Measurements from ENCODE around the gene FBXO24. TPM values are rescaled to one million over a fixed set of nuclear protein-coding genes. Genes with fewer than 3 reads are reported as not detected.
A peak's percentile ranks its signal among the peaks of the same experiment; 100 is the strongest.

Gene FBXO24
- total RNA-seq, 6 experiments from 2014 or later: 0.25 to 1.0 (median 0.45) TPM

GRCh38 chr7:100575746-100576383 lies 10.3 kb upstream of the FBXO24 start:
- 87% methylated on average over 6 of the region's 17 CpGs for WGBS (ENCODE audit: insufficient coverage, low coverage, low lambda C conversion rate, missing lambda C conversion rate)
- intact Hi-C loops (cut with DNase I): no loop called here
- no peak for TF ChIP-seq POLR2A (IDR thresholded peaks at IDR 0.05)
- TF ChIP-seq, protein P1, sequence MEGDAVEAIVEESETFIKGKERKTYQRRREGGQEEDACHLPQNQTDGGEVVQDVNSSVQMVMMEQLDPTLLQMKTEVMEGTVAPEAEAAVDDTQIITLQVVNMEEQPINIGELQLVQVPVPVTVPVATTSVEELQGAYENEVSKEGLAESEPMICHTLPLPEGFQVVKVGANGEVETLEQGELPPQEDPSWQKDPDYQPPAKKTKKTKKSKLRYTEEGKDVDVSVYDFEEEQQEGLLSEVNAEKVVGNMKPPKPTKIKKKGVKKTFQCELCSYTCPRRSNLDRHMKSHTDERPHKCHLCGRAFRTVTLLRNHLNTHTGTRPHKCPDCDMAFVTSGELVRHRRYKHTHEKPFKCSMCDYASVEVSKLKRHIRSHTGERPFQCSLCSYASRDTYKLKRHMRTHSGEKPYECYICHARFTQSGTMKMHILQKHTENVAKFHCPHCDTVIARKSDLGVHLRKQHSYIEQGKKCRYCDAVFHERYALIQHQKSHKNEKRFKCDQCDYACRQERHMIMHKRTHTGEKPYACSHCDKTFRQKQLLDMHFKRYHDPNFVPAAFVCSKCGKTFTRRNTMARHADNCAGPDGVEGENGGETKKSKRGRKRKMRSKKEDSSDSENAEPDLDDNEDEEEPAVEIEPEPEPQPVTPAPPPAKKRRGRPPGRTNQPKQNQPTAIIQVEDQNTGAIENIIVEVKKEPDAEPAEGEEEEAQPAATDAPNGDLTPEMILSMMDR (IDR thresholded peaks at IDR 0.05): no peak
- Histone ChIP-seq H3K4me1 (peaks cover 0 to 11% (median 3%) of the 10 kb centered on the region in 4 donors), H3K4me3 (no peak overlapping the region), H3K36me3 (peaks cover 0 to 51% (median 8%) of the 10 kb centered on the region in 4 donors), H3K27ac (peak overlapping the region in 2 of 3 donors; percentile 37 to 72), H3K9me3 (no peaks in the 10 kb centered on the region), H3K27me3 (no peaks in the 10 kb centered on the region)
- peak in 1 of 3 donors; percentile 62 for DNase-seq
- ATAC-seq: peak in 2 of 4 donors; percentile 0 to 3

DNA sequence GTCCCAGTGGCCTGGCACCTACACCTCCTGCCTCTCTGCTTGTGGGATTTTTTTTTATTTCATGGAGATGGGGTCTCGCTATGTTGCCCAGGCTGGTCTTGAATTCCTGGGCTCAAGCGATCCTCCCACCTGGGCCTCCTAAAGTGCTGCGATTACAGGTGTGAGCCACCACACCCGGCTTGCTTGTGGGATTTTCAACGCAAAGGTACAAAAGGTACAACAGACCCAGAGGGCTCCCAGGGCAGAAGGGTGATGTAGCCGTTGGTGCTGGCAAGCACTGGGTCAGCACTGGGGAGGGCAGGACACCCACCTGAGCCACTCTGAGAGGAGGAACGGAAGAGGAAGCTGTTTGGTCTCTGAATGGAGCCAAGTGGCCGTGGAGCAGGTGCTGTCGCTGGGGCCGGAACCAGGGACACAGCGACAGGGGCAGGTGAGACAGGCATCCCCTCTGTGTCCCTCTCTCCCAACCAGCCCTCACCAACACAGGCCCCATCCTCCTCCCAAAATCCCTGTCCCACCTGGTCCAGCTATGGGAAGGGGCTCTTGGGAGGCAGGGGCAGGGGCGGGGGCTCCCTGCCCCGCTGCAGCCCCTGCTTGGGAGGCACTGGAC lies 9.6 kb upstream of the FBXO24 start:
- 92% methylated on average over 4 of the region's 13 CpGs for WGBS (ENCODE audit: insufficient coverage, low coverage, low lambda C conversion rate, missing lambda C conversion rate)
- ATAC-seq (no peak), DNase-seq (no peak)
- Histone ChIP-seq H3K36me3 (peaks cover 0 to 58% (median 11%) of the 10 kb centered on the region in 4 donors), H3K4me3 (no peak overlapping the region), H3K9me3 (no peaks in the 10 kb centered on the region), H3K4me1 (peaks cover 0 to 5% (median 0%) of the 10 kb centered on the region in 4 donors), H3K27me3 (no peaks in the 10 kb centered on the region), H3K27ac (peak overlapping the region in 2 of 3 donors; percentile 37 to 72)
- intact Hi-C loops (cut with DNase I): no loop called here
- TF ChIP-seq POLR2A (IDR thresholded peaks at IDR 0.05): no peak
- TF ChIP-seq, protein P1 (IDR thresholded peaks at IDR 0.05): no peak

- intact Hi-C loops (cut with DNase I): no loop called here
Observed at GRCh38 chr7:100577103-100577502, 9.0 kb upstream of the FBXO24 start.

DNA sequence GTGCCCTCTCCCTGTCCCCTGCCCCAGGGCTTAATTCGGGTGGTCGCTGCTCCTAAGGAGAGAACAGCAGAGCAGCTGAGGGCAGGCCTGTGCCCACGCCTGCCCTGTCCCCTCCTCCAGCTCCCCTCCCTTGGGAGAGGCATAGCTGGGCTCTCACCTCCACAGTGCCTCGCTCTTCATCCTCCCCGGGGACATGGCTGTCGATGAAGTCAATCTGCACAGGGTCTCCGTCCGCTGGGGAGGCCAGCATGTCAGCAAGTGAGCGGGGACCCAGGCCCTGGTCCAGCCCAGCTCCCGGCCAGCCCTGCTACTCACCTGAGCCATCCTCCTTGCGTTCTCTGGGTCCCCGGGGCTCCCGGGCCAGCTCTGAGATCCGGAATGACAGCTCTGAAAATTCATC lies 8.6 kb upstream of the FBXO24 start:
- ATAC-seq: no peak
- intact Hi-C loops (cut with DNase I): no loop called here
- peaks cover 0 to 66% (median 16%) of the 10 kb centered on the region in 4 donors for H3K36me3 ChIP-seq
- no peak overlapping the region for H3K27ac ChIP-seq
- H3K4me1 ChIP-seq: peaks cover 0 to 7% (median under 1%) of the 10 kb centered on the region in 4 donors
- no peak overlapping the region for H3K4me3 ChIP-seq
- DNase-seq: no peak
- H3K9me3 ChIP-seq: no peaks in the 10 kb centered on the region
- TF ChIP-seq, protein P1 (IDR thresholded peaks at IDR 0.05): no peak
- no peak for TF ChIP-seq POLR2A (IDR thresholded peaks at IDR 0.05)
- WGBS (ENCODE audit: insufficient coverage, low coverage, low lambda C conversion rate, missing lambda C conversion rate): 100% methylated on average over 1 of the region's 14 CpGs
- H3K27me3 ChIP-seq: no peaks in the 10 kb centered on the region

More at GRCh38 chr7:100577103-100577502, 9.0 kb upstream of the FBXO24 start:
- Histone ChIP-seq H3K36me3 (peaks cover 0 to 64% (median 14%) of the 10 kb centered on the region in 4 donors), H3K27me3 (no peaks in the 10 kb centered on the region), H3K9me3 (no peaks in the 10 kb centered on the region), H3K4me3 (no peak overlapping the region), H3K4me1 (peaks cover 0 to 5% (median 0%) of the 10 kb centered on the region in 4 donors), H3K27ac (no peak overlapping the region)
- WGBS (ENCODE audit: insufficient coverage, low coverage, low lambda C conversion rate, missing lambda C conversion rate): 100% methylated on average over 1 of the region's 24 CpGs
- ATAC-seq (no peak), DNase-seq (no peak)
- TF ChIP-seq, protein P1 (IDR thresholded peaks at IDR 0.05): no peak
- TF ChIP-seq POLR2A (IDR thresholded peaks at IDR 0.05): no peak

Measured in right lobe of liver (tissue), 6 donors.